HepG2 (cell line): ENCODE measurements around the gene C20orf144. TPM values are rescaled to one million over a fixed set of nuclear protein-coding genes. Genes with fewer than 3 reads are reported as not detected.

Source experiments
- ATAC-seq: fragments of 200-7000 bp; cut with Tn5 transposase; 3 replicates; pipeline ENCODE4 v1.9.1; 2020; ENCODE audit warnings: mild to moderate bottlenecking, moderate library complexity
- BruUV-seq: library from RNA; stranded (reverse); fragments of 400-500 nt; replicated peaks from 2 replicates; lab custom pipeline; 2021; lab: Mats Ljungman, UMichigan
- CTCF ChIA-PET: fragments of 300-600 bp; formaldehyde crosslinking; extraction: SDS; loops from one replicate; lab custom pipeline; 2021; ENCODE audit warnings: low total read pairs, inconsistent platforms, low intra/inter-chr PET ratio; lab: Yijun Ruan, JAX
- POLR2A ChIA-PET: fragments of 350-600 bp; sonication (Branson Sonifier 250); formaldehyde crosslinking; loops from one replicate; lab custom pipeline; 2020; ENCODE audit warnings: antibody characterized with exemption, inconsistent platforms; lab: Yijun Ruan, JAX
- DNase-seq: peaks from one replicate; pipeline ENCODE4 v3.0.0-alpha.2; 2015; ENCODE audit warnings: low spot score
- FAIRE-seq: peaks from 3 replicates; lab custom pipeline; 2011; peaks lifted over from hg19 to GRCh38; lab: Jason Lieb, UNC
- H2AFZ ChIP-seq: one replicate; pipeline ENCODE4 v1.6.1; 2011; ENCODE audit warnings: low read length, inconsistent platforms
- H3K27ac ChIP-seq: fragments of 300-600 bp; 3 replicates; pipeline ENCODE4 v1.8.0; 2011; ENCODE audit warnings: mixed run types, mild to moderate bottlenecking, mixed read lengths, low read length, inconsistent platforms; ENCODE audit not compliant: insufficient read depth; ENCODE audit errors: extremely low read length
- H3K27me3 ChIP-seq, 2 experiments: fragments of 200-600 bp in 1 of 2; 2 replicates in 1 of 2; 3 replicates in 1 of 2; pipeline versions ENCODE4 v1.6.0 to v1.8.0; 2011; ENCODE audit warnings: low read length in 2 of 2, mild to moderate bottlenecking in 2 of 2, moderate library complexity in 2 of 2, inconsistent platforms in 1 of 2; ENCODE audit not compliant: insufficient read depth in 2 of 2, control insufficient read depth in 1 of 2
- H3K36me3 ChIP-seq, 2 experiments: fragments of 200-600 bp in 1 of 2; replicated peaks in 1 of 2; 2 replicates in 1 of 2; 3 replicates in 1 of 2; pipeline versions ENCODE4 v1.5.1 to v1.8.0; 2011; ENCODE audit warnings: low read length in 2 of 2, inconsistent platforms in 1 of 2; ENCODE audit not compliant: insufficient read depth in 2 of 2, control insufficient read depth in 1 of 2
- H3K4me1 ChIP-seq: 2 replicates; pipeline ENCODE4 v1.5.1; 2012; ENCODE audit warnings: low read length, inconsistent platforms; ENCODE audit not compliant: insufficient read depth
- H3K4me2 ChIP-seq: 2 replicates; pipeline ENCODE4 v1.6.0; 2011; ENCODE audit warnings: low read depth, low read length, inconsistent platforms
- H3K4me3 ChIP-seq, 3 experiments: fragments of 200-600 bp in 1 of 3; sonication (generic), shearing (Covaris generic) in 1 of 3; replicated peaks in 1 of 3; 2 replicates each; pipeline ENCODE4 v1.5.1; 2011 to 2016; ENCODE audit warnings: low read length in 3 of 3, inconsistent platforms in 2 of 3, low read depth in 2 of 3, mild to moderate bottlenecking in 2 of 3, control low read depth in 1 of 3, mixed read lengths in 1 of 3; ENCODE audit not compliant: insufficient read depth in 1 of 3
- H3K79me2 ChIP-seq: one replicate; pipeline ENCODE4 v1.6.1; 2011; ENCODE audit warnings: low read length, inconsistent platforms; ENCODE audit not compliant: insufficient read depth
- H3K9ac ChIP-seq: 2 replicates; pipeline ENCODE4 v1.6.0; 2011; ENCODE audit warnings: mild to moderate bottlenecking, low read depth, low read length, inconsistent platforms; ENCODE audit not compliant: insufficient read depth
- H3K9me3 ChIP-seq: 2 replicates; pipeline ENCODE4 v1.5.1; 2012; ENCODE audit warnings: mild to moderate bottlenecking, low read length
- H4K20me1 ChIP-seq: 2 replicates; pipeline ENCODE4 v1.6.0; 2011; ENCODE audit warnings: inconsistent platforms, mild to moderate bottlenecking, low read length, moderate library complexity; ENCODE audit not compliant: insufficient read depth
- ATAD3A ChIP-seq: sonication (generic); formaldehyde crosslinking; IDR thresholded peaks from 2 replicates; pipeline ENCODE4 v1.4.0; 2020; ENCODE audit warnings: missing genetic modification reagents
- GPN1 ChIP-seq: sonication (generic); formaldehyde crosslinking; IDR thresholded peaks from 2 replicates; pipeline ENCODE4 v1.5.1; 2020; ENCODE audit warnings: missing genetic modification reagents, borderline replicate concordance
- HDAC2 ChIP-seq: sonication (generic); formaldehyde crosslinking; IDR thresholded peaks from 2 replicates; pipeline ENCODE4 v1.4.0; 2020; ENCODE audit warnings: missing genetic modification reagents
- HOXA5 ChIP-seq: sonication (generic); formaldehyde crosslinking; IDR thresholded peaks from 2 replicates; pipeline ENCODE4 v1.4.0; 2020; ENCODE audit warnings: missing genetic modification reagents
- PREB ChIP-seq: sonication (generic); formaldehyde crosslinking; IDR thresholded peaks from 2 replicates; pipeline ENCODE4 v1.4.0; 2020; ENCODE audit warnings: missing genetic modification reagents
- RFXAP ChIP-seq: sonication (generic); formaldehyde crosslinking; IDR thresholded peaks from 2 replicates; pipeline ENCODE4 v1.4.0; 2020; ENCODE audit warnings: missing genetic modification reagents, borderline replicate concordance
- TAF1 ChIP-seq: sonication (generic); formaldehyde crosslinking; IDR thresholded peaks from 2 replicates; pipeline ENCODE4 v1.4.0; 2020; ENCODE audit warnings: missing genetic modification reagents
- ZNF235 ChIP-seq: sonication (generic); formaldehyde crosslinking; IDR thresholded peaks from 2 replicates; pipeline ENCODE4 v1.8.1; 2023; ENCODE audit warnings: mild to moderate bottlenecking, missing genetic modification reagents, borderline replicate concordance
- ZNF430 ChIP-seq: sonication (generic); formaldehyde crosslinking; IDR thresholded peaks from 2 replicates; pipeline ENCODE4 v1.9.0; 2021; ENCODE audit warnings: mild to moderate bottlenecking, missing genetic modification reagents
- ZNF512B ChIP-seq: sonication (generic); formaldehyde crosslinking; IDR thresholded peaks from 2 replicates; pipeline ENCODE4 v1.5.1; 2020; ENCODE audit warnings: missing genetic modification reagents, mild to moderate bottlenecking, borderline replicate concordance
- ZNF687 ChIP-seq: sonication (generic); formaldehyde crosslinking; IDR thresholded peaks from 2 replicates; pipeline ENCODE4 v1.5.1; 2020; ENCODE audit warnings: mild to moderate bottlenecking, missing genetic modification reagents, moderate library complexity
- WGBS: methylation state at CpG from one replicate; pipeline ENCODE4 v1.1.6; 2017; ENCODE audit warnings: low lambda C conversion rate; 5-methylcytosine and 5-hydroxymethylcytosine counted together
- in situ Hi-C: cut with HindIII; loops from 2 replicates; pipeline ENCODE4 v1.10.0; 2017; ENCODE audit warnings: low pct_unique_long_range_greater_than_20kb; ENCODE audit not compliant: extremely low pct_ligation_motif_present
- intact Hi-C: fragments of 100-400 bp; cut with micrococcal nuclease; formaldehyde crosslinking; loops from one replicate; pipeline ENCODE4 v1.10.0; 2022; ENCODE audit not compliant: unreplicated experiment
- polyA plus RNA-seq, 8 experiments: library from polyadenylated mRNA; depleted of rRNA in 3 of 8; stranded (reverse) in 7 of 8; unstranded in 1 of 8; fragments of >200 nt; fragmentation: Illumina TruSeq in 4 of 8; extraction: Trizol in 4 of 8; gene quantifications; 2 replicates each; pipeline versions ENCODE4 v1.2.1 to v1.2.3, GENCODE V29; 2011 to 2016; ENCODE audit warnings: low read depth in 4 of 8, missing spikeins in 1 of 8, mixed read lengths in 1 of 8; ENCODE audit not compliant: insufficient read depth in 1 of 8
- total RNA-seq, 5 experiments: library from RNA; depleted of rRNA; stranded (reverse); fragments of >200 nt; fragmentation: Illumina TruSeq; extraction: Trizol; gene quantifications; 2 replicates each; pipeline ENCODE4 v1.2.3, GENCODE V29; 2016; ENCODE audit warnings: low read depth in 1 of 5
- TF ChIP-seq, protein P1 (sequence below): sonication (generic); formaldehyde crosslinking; IDR thresholded peaks from 2 replicates; pipeline ENCODE4 v1.4.0; 2020; ENCODE audit warnings: missing genetic modification reagents; ENCODE audit errors: not compliant biosample characterization
- TF ChIP-seq, protein P2 (sequence below): sonication (generic); formaldehyde crosslinking; IDR thresholded peaks from 2 replicates; pipeline ENCODE4 v1.5.1; 2020; ENCODE audit warnings: missing genetic modification reagents, mild to moderate bottlenecking, borderline replicate concordance

C20orf144 gene
- total and polyA plus RNA-seq, 2 of the 13 experiments (the other 11 are each of a cell fraction or from before 2014, with no cell fraction given), result 0.09 to 0.16 TPM

GRCh38 chr20:33673114-33673409 is 10.9 kb downstream of the C20orf144 start:
- Histone ChIP-seq H3K9ac (peak overlapping the region; percentile 94), H3K9me3 (no peaks in the 10 kb centered on the region), H3K4me3 (peak overlapping the region; percentile 81 to 96 (median 96)), H3K27ac (peak overlapping the region; percentile 81), H2AFZ (no peak overlapping the region), H3K79me2 (peaks cover 24% of the 10 kb centered on the region), H3K4me1 (peaks cover 51% of the 10 kb centered on the region), H4K20me1 (0 out of 2 replicates have a peak, but pooled peaks cover 3% of the 10 kb centered on the region), H3K4me2 (peak overlapping the region; percentile 83), H3K27me3 (peaks cover 0 to 3% of the 10 kb centered on the region in 2 experiments; a peak in 1 of 5 replicates), H3K36me3 (peaks cover 17 to 50% of the 10 kb centered on the region in 2 experiments)
- CTCF ChIA-PET, result interaction anchor here (0.6 kb wide), 1 partner anchor 61 kb away, joined by 3 read pairs; no protein-coding TSS in a partner anchor
- intact Hi-C loops (loop anchor here (5.0 kb wide), 2 partner anchors 59 to 324 kb away; partner anchors contain the start of gene ZNF341), in situ Hi-C loops (no loop called here)
- FAIRE-seq, result no peak
- ATAC-seq, result peak; percentile 1
- 7% methylated on average over 3 of the region's 4 CpGs for WGBS
- no peak for DNase-seq
- BruUV-seq, result no TSS peak
- POLR2A ChIA-PET, result interaction anchor here (1.2 to 2.4 kb wide), 4 partner anchors 9 to 183 kb away, joined by 3 to 16 read pairs (median 4); partner anchors contain the start of gene CBFA2T2
- no peak for TF ChIP-seq ATAD3A (CRISPR knock-in tag)
- 0 out of 2 replicates have a peak, but pooled peaks have one; percentile 6 for TF ChIP-seq ZNF512B (CRISPR knock-in tag)
- no peak for TF ChIP-seq TAF1
- TF ChIP-seq ZNF235 (CRISPR knock-in tag), result no peak
- 0 out of 2 replicates have a peak, but pooled peaks have one; percentile 12 for TF ChIP-seq ZNF430
- 0 out of 2 replicates have a peak, but pooled peaks have one; percentile 38 for TF ChIP-seq PREB (CRISPR knock-in tag)
- TF ChIP-seq, protein P1, sequence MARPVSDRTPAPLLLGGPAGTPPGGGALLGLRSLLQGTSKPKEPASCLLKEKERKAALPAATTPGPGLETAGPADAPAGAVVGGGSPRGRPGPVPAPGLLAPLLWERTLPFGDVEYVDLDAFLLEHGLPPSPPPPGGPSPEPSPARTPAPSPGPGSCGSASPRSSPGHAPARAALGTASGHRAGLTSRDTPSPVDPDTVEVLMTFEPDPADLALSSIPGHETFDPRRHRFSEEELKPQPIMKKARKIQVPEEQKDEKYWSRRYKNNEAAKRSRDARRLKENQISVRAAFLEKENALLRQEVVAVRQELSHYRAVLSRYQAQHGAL (CRISPR knock-in tag), result no peak
- 0 out of 2 replicates have a peak, but pooled peaks have one; percentile 11 for TF ChIP-seq RFXAP (CRISPR knock-in tag)
- TF ChIP-seq ZNF687 (CRISPR knock-in tag), result peak; percentile 39; the same call in 1 of the 2 replicates
- no peak for TF ChIP-seq HOXA5
- no peak for TF ChIP-seq HDAC2 (CRISPR knock-in tag)
- 0 out of 2 replicates have a peak, but pooled peaks have one; percentile 25 for TF ChIP-seq GPN1 (CRISPR knock-in tag)
- TF ChIP-seq, protein P2, sequence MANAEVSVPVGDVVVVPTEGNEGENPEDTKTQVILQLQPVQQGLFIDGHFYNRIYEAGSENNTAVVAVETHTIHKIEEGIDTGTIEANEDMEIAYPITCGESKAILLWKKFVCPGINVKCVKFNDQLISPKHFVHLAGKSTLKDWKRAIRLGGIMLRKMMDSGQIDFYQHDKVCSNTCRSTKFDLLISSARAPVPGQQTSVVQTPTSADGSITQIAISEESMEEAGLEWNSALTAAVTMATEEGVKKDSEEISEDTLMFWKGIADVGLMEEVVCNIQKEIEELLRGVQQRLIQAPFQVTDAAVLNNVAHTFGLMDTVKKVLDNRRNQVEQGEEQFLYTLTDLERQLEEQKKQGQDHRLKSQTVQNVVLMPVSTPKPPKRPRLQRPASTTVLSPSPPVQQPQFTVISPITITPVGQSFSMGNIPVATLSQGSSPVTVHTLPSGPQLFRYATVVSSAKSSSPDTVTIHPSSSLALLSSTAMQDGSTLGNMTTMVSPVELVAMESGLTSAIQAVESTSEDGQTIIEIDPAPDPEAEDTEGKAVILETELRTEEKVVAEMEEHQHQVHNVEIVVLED, result 0 out of 2 replicates have a peak, but pooled peaks have one; percentile 4
